ENCODE measurements around the gene CCDC88B.

- TF ChIP-seq CTCF (IDR thresholded peaks at IDR 0.05) (no peak), POLR2A (IDR thresholded peaks at IDR 0.05; ENCODE audit: low read depth) (no peak), POLR2AphosphoS5 (IDR thresholded peaks at IDR 0.05) (no peak)
Measured at GRCh38 chr11:64378335-64378880, 38.4 kb downstream of the CCDC88B start.

Measured in esophagus muscularis mucosa (tissue), 3 donors.